Occipital lobe (tissue), 1 donor: ENCODE results near the gene HIPK2. TPM values are rescaled to one million over a fixed set of nuclear protein-coding genes. Genes with fewer than 3 reads are reported as not detected.

Experiments used
- total RNA-seq: library from RNA; depleted of rRNA; stranded (reverse); fragments of >200 nt; gene quantifications from one replicate; pipeline ENCODE4 v1.2.3, GENCODE V29; 2014

The HIPK2 gene
- total RNA-seq, 1 donor from 2014 or later: 12.0 TPM

Other genes with a start within 250 kb of the HIPK2 start
- 3.4 TPM for gene TBXAS1, start 51.3 kb upstream of the HIPK2 start, total RNA-seq